Kidney (tissue), 14 donors: Measurements from ENCODE around the gene GTPBP3. TPM values are rescaled to one million over a fixed set of nuclear protein-coding genes. Genes with fewer than 3 reads are reported as not detected.

Source experiments
- DNase-seq, 5 donors: peaks; one replicate each; pipeline ENCODE4 v3.0.0-alpha.2; 2013 to 2020
- FAIRE-seq: peaks from 2 replicates; lab custom pipeline; 2012; peaks lifted over from hg19 to GRCh38; lab: Jason Lieb, UNC
- H3K27ac ChIP-seq, 2 donors: one replicate each; pipeline ENCODE4 v1.7.0; 2013; ENCODE audit warnings: low read depth in 2 of 2, low read length in 2 of 2, inconsistent platforms in 1 of 2
- H3K27me3 ChIP-seq: one replicate; pipeline ENCODE4 v1.7.1; 2013; ENCODE audit warnings: low read length, inconsistent platforms; ENCODE audit not compliant: control insufficient read depth, insufficient read depth
- H3K36me3 ChIP-seq, 3 donors: one replicate each; pipeline versions ENCODE4 v1.7.0 to v1.7.1; 2013; ENCODE audit warnings: low read length in 3 of 3, control low read depth in 1 of 3, inconsistent platforms in 1 of 3; ENCODE audit not compliant: insufficient read depth in 3 of 3, control insufficient read depth in 2 of 3
- H3K4me1 ChIP-seq, 3 donors: one replicate each; pipeline versions ENCODE4 v1.7.0 to v1.7.1; 2013; ENCODE audit warnings: low read length in 3 of 3, inconsistent platforms in 1 of 3, low read depth in 1 of 3; ENCODE audit not compliant: control insufficient read depth in 2 of 3, insufficient read depth in 2 of 3
- H3K4me3 ChIP-seq, 3 donors: one replicate each; pipeline versions ENCODE4 v1.7.0 to v1.8.1; 2013; ENCODE audit warnings: low read length in 3 of 3, control low read depth in 1 of 3, inconsistent platforms in 1 of 3
- H3K9ac ChIP-seq, 3 donors: one replicate each; pipeline versions ENCODE4 v1.7.0 to v1.7.1; 2013; ENCODE audit warnings: low read length in 3 of 3, control low read depth in 1 of 3, inconsistent platforms in 1 of 3
- H3K9me3 ChIP-seq, 3 donors: one replicate each; pipeline versions ENCODE4 v1.7.0 to v1.7.1; 2013; ENCODE audit warnings: low read length in 3 of 3, control low read depth in 1 of 3, inconsistent platforms in 1 of 3; ENCODE audit not compliant: control insufficient read depth in 2 of 3, insufficient read depth in 1 of 3
- CTCF ChIP-seq: IDR thresholded peaks from 3 replicates; pipeline ENCODE4 v1.5.1; 2012; ENCODE audit warnings: mild to moderate bottlenecking, moderate library complexity, borderline replicate concordance; ENCODE audit not compliant: insufficient read depth; ENCODE audit errors: extremely low read depth
- intact Hi-C: fragments of 100-400 bp; cut with DNase I; formaldehyde crosslinking; loops from one replicate; pipeline ENCODE4 v1.11.1; 2022
- polyA plus RNA-seq: library from polyadenylated mRNA; stranded (reverse); fragments of 350-450 nt; fragmentation: Illumina TruSeq; extraction: RNeasy Lipid Tissue Mini Kit (QIAGEN cat#74804); gene quantifications from one replicate; pipeline ENCODE4 v1.2.3, GENCODE V29; 2014; ENCODE audit warnings: low read depth, low replicate concordance; ENCODE audit not compliant: insufficient read depth
- total RNA-seq: library from RNA; stranded (reverse); fragmentation: NEBNext Ultra II Directional; extraction: Animal tissue kit (Norgen Biotek cat#: 25700); gene quantifications from one replicate; pipeline ENCODE4 v1.2.1, GENCODE V29; 2021
- donor health status: control.
- donor health status: control.
- donor health status: control.
- donor health status: control.
- donor health status: control.
- donor health status: DM: yes; HTN: yes; CAD: no.
- donor health status: Normal renal cell carcinoma (clear cell type).

GTPBP3 gene
- total and polyA plus RNA-seq, 2 donors from 2014 or later, result 11.0 to 20.4 TPM

GRCh38 chr19:17340871-17341357 is 3.6 kb downstream of the GTPBP3 start:
- intact Hi-C loops, result no loop called here
- Histone ChIP-seq H3K9ac (no peak overlapping the region), H3K4me1 (peaks cover 0 to 11% (median 0%) of the 10 kb centered on the region in 3 donors), H3K9me3 (no peaks in the 10 kb centered on the region), H3K27ac (no peak overlapping the region), H3K27me3 (no peaks in the 10 kb centered on the region), H3K4me3 (no peak overlapping the region), H3K36me3 (no peaks in the 10 kb centered on the region)
- DNase-seq, result no peak
- FAIRE-seq, result no peak
- TF ChIP-seq CTCF, result no peak

- no peak for FAIRE-seq
- H3K9ac ChIP-seq, result no peak overlapping the region
- H3K4me1 ChIP-seq, result peaks cover 0 to 11% (median 0%) of the 10 kb centered on the region in 3 donors
- no peaks in the 10 kb centered on the region for H3K27me3 ChIP-seq
- intact Hi-C loops, result no loop called here
- no peak for DNase-seq
- no peaks in the 10 kb centered on the region for H3K36me3 ChIP-seq
- H3K4me3 ChIP-seq, result no peak overlapping the region
- no peaks in the 10 kb centered on the region for H3K9me3 ChIP-seq
- no peak overlapping the region for H3K27ac ChIP-seq
- no peak for TF ChIP-seq CTCF
Measured at GRCh38 chr19:17341386-17341785, 4.0 kb downstream of the GTPBP3 start.

- DNase-seq (no peak), FAIRE-seq (no peak)
- Histone ChIP-seq H3K4me3 (no peak overlapping the region), H3K27me3 (no peaks in the 10 kb centered on the region), H3K4me1 (peaks cover 0 to 11% (median 0%) of the 10 kb centered on the region in 3 donors), H3K9me3 (no peaks in the 10 kb centered on the region), H3K36me3 (no peaks in the 10 kb centered on the region), H3K27ac (no peak overlapping the region), H3K9ac (no peak overlapping the region)
- TF ChIP-seq CTCF, result no peak
- intact Hi-C loops, result no loop called here
Measured at GRCh38 chr19:17341845-17342244, 4.5 kb downstream of the GTPBP3 start.
